ENCODE measurements around the gene UBAC2. TPM values are rescaled to one million over a fixed set of nuclear protein-coding genes. Genes with fewer than 3 reads are reported as not detected.

The UBAC2 gene
- total and polyA plus RNA-seq, 2 of the 8 experiments (the other 6 are each of a cell fraction or from before 2014, with no cell fraction given), result 75.9 to 76.9 TPM

- TF ChIP-seq CTCF (IDR thresholded peaks at IDR 0.05; ENCODE audit: control extremely low read depth in 1 of 3, insufficient read depth in 1 of 3, low read depth in 1 of 3, low read length in 3 of 3), result no peak
- no peak for TF ChIP-seq EGR1 (IDR thresholded peaks at IDR 0.05; ENCODE audit: borderline replicate concordance, low read depth, low read length)
- TF ChIP-seq ZNF274 (IDR thresholded peaks at IDR 0.05; ENCODE audit: borderline replicate concordance, extremely low read depth, low read length), result no peak
These were observed 54.2 kb downstream of the UBAC2 start (continued) for GRCh38 chr13:99254830-99255229.
